Measurements from ENCODE around the gene ADAMTS20. TPM values are rescaled to one million over a fixed set of nuclear protein-coding genes. Genes with fewer than 3 reads are reported as not detected.

ADAMTS20 gene
- polyA plus RNA-seq, 4 donors, result 0.78 to 1.00 (median 0.87) TPM

GRCh38 chr12:43501703-43502102 lies 50.3 kb downstream of the ADAMTS20 start:
- no peak for DNase-seq (ENCODE audit: low read depth in 4 of 4, low spot score in 3 of 4)

GRCh38 chr12:43493261-43493797 lies 58.7 kb downstream of the ADAMTS20 start:
- no peak for DNase-seq (ENCODE audit: low read depth in 4 of 4, low spot score in 3 of 4)

DNA sequence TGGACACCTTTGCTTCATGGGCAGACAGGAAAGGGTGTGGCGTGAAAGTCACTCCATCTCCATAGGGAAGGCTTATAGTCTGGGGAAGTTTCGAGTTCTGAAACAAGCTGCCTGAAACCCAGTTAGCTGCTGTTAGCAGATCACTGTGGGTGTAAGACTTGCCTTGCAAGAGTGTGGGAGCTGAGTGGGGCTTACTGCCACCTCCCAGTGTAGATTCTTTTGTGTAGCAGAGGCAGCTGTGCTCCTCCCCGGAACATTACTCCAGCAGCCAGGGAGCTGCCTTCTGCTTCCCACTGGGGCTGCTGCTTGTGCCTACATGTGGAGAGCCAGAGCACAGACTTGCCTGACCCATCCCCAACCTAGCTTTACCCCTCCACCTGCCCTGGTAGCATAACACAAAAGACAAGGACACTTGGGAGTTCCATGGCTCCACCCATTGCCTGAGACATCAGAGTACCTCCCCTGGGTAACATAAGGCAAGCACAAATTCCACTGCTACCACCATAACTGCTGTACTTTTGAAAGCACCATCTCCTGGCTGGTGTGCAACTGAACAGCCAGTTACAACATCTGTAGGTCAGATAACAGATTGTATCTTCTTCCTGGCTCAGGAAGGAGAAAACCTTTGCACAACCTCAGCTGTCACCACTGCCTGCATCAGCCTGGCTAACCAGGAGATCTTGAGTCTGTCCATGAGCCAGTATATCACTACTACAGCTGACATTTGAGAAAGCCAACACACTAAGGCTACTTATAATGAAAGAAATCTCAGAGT lies 69.5 kb downstream of the ADAMTS20 start:
- no peak for DNase-seq (ENCODE audit: low read depth in 4 of 4, low spot score in 3 of 4)

DNA sequence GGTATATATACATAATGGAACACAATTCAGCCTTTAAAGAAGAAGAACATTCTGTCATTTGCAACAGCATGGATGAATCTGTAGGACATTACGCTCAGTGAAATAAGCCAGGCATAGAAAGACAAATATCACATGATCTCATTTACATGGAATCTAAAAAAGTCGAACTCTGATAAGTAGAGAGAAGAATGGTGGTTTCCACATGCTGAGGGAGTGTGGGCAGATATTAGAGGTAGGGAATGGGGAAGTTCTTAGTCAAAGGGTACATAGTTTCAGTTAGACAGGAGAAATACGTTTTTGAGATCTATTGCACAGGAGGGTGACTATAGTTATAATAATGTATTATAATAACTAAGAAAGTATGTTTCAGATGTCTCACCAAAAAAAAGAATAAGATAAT lies 71.4 kb downstream of the ADAMTS20 start:
- DNase-seq (ENCODE audit: low read depth in 4 of 4, low spot score in 3 of 4), result no peak

DNA sequence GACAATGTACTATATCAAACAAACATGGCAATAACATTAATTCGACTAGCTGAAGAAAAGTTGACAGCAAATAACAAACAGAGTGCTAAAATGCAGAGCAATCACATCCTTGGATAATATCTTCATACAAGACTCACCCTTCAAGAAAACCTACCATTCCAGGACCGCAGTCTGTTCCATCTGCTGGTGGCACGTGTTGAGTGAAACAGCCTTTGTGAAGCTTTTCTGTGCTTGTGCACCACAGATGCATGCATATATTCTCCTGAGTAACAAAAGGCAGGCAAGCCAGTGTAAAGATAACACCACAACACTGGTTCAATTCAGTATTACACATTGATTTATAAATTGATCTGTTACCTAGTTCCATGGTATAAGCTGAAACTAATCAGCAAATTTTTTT lies 89.3 kb downstream of the ADAMTS20 start:
- no peak for DNase-seq (ENCODE audit: low read depth in 4 of 4, low spot score in 3 of 4)

GRCh38 chr12:43462080-43462479 lies 89.9 kb downstream of the ADAMTS20 start:
- no peak for DNase-seq (ENCODE audit: low read depth in 4 of 4, low spot score in 3 of 4)

DNA sequence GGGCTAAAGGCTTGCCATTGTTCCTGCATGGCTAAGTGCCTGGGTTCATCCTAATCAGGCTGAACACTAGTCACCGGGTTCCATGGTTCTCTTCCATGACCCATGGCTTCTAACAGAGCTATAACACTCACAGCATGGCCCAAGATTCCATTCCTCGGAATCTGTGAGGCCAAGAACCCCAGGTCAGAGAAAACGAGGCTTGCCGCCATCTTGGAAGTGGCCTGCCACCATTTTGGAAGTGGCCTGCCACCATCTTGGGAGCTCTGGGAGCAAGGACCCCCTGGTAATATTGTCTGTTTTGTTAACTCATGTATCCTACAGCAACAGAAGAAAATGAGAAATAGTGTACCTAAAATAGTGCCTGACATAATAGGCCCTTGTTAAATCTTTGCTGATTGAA lies 92.7 kb downstream of the ADAMTS20 start:
- DNase-seq (ENCODE audit: low read depth in 4 of 4, low spot score in 3 of 4), result no peak

DNA sequence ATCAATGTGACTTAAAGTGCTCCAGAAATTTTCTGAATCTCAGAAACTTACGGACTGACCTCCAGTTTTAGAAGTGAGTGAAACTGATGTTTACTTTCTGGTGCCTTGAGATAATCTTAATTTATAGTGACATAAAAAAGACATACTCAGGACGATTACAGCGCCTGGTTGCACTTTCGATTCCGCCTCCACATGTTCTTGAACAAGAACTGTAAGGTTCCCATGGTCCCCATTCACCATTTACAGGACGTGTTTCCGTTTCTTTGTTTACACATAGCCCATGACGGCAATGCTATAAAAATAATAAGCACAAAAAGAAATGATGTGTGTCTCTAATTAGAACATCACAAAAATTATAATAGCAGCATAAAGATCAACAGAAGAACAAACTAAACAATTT lies 98.2 kb downstream of the ADAMTS20 start:
- no peak for DNase-seq (ENCODE audit: low read depth in 4 of 4, low spot score in 3 of 4)

DNA sequence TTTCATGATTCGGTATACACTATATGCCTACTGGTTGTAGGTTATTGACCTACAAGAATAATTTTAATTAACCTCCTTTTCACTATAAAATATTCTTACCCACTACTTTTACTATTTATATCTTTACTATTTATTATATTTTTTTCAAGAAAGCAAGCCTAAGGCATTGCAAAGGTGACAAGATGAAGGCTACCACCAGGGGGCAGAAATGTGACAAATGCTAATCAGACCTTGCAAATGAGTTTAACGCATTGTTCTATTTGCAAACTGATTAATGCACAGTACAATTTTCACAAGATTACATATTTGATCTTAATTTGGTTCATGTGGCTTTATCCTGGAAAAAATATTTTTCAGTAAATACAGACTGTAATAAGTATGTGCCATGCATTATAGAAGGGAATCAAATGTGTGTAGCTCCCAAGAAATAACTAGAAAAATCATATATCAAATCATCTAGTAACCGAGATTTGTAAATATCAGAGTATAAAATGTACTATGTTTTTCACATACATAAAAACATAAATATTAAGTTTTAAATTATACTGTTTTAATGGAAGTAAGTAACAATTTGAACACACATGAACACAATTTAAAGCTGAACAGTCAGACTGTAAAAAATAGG lies 107.0 kb downstream of the ADAMTS20 start:
- peak; percentile 5 to 26 (median 10) for DNase-seq (ENCODE audit: low read depth in 4 of 4, low spot score in 3 of 4)

DNA sequence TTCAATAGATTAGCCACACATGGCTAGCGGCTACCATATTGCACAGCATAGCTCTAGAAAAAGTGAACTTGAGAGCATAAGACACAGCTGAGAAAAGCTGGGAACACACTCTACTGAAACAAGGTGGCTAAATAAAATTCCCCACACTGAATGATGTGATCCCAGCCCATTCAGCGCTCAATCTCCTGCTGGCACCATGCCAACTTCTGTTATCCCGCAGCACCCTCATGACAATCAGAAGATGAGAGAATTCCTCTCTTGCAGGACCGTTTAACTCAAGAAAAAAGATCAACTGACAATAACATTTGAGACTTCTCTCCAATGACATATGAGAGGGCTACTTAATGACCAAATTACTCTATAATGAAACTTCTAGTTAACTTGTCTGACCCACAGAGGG lies 115.4 kb downstream of the ADAMTS20 start:
- no peak for DNase-seq (ENCODE audit: low read depth in 4 of 4, low spot score in 3 of 4)

- DNase-seq (ENCODE audit: low read depth in 4 of 4, low spot score in 3 of 4), result no peak
These were observed 117.4 kb downstream of the ADAMTS20 start for GRCh38 chr12:43434614-43435013.

DNA sequence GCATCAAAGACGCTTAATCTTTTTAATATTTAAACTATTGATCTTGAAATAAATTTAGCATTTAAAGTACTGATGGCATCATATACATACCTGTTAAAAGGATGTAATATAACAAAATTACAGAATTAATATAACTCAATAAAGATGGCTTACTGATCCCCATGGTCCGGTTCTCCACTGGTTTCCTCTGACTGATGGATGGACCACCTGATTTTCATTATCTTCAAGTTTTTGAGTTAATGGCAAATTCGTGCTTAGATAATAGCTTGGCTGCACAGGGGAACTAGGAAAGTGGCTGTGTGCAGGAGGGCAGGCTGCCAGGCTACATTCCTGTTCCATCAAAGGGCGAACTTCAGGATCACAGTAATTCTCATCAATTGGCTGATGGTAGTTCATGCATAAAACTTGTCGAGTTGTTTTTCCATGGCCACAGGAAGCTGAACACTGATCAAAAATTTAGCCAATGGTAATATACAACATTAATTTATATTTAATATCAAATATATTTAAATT lies 123.9 kb downstream of the ADAMTS20 start:
- DNase-seq (ENCODE audit: low read depth in 4 of 4, low spot score in 3 of 4), result no peak

DNA sequence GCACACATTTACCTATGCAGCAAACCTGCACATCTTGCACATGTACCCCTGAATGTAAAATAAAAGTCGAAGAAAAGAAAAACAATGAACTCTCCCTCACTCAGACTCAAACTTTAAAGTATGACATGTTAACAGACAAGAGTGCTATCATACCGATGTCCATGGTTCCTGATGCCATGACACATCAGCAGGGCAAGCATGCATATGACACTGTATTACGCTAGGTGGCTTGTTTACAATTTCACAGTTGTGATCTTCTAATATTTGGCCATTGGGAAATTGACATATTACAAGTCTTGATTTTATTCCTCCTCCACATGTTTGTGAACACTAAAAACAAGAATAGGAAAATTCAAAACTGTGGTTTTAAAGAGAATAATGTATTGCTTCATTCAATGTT lies 126.6 kb downstream of the ADAMTS20 start:
- DNase-seq (ENCODE audit: low read depth in 4 of 4, low spot score in 3 of 4), result no peak

DNA sequence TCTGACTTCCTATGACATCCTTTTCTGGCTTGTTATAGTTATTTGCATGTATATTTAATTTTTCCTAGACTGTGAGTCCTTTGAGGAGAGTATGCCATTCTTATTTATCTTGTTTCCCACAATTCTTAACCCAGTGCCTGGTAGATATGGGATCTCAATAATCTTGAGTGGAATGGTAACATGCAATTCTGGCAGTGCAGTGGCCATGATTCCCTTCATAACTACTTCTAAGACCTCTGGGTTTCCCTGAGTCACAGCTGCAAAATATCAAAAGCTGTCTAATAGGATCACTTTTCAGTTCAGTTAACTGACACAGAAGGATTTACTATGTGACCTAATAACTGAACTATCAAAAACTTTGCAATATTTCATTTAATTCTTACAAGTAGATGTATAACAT lies 135.0 kb downstream of the ADAMTS20 start:
- DNase-seq (ENCODE audit: low read depth in 4 of 4, low spot score in 3 of 4), result no peak

DNA sequence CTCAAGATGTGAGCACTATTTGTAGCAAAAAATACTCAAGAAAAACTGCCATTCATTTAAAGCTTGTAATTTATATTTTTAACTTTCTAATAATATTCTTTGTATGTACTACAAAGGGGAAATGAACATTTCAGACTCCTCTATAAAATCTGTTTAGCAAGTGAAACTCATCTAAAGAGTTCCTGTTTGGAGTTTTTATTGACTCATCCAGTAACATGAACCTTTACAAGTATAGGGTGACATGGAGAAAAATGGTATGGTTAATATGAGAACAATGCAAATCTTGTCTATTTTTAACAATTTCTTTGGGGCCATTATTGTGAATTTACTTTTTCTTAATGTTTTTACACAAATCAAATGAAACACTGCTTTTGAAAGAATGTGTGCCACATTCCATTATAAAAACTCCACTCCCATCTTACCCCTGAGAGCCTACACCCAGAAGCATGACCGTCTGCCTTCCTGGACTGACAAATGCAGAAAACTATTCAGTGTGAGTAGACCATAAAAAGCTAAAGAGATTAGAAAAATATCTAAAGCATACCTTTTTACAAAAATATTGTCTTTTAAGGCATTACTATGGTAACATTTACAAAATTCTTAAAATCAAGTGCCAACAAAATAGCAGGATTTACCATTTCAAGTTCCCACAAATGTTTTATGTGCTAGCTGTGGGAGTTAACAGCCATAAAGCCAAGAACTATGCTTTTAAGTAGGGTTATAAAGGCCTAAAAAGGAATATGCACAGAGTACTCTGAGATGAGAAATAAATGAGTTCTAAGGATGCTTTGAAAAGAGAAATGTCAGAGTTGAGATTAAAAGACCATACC lies 144.0 kb downstream of the ADAMTS20 start:
- peak in 1 of 4 donors; percentile 5 for DNase-seq (ENCODE audit: low read depth in 4 of 4, low spot score in 3 of 4)

DNA sequence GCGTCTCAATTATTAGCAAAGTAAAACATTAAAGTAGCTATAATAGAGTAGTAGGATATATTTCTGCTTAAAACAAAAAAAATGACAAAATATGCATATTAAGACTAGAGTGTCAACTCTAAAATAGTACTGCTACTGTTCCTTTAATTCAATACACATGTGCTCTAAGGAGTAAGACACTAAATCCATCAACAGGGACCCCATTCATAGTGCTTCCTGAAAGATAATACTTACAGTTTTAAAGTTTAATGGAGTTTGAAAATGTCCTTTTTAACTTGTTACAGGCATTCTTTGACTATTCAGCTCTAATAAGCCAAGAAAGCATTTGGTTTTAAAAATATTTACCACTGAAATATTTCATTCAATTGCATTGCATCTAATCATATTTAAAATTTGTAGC lies 145.2 kb downstream of the ADAMTS20 start:
- DNase-seq (ENCODE audit: low read depth in 4 of 4, low spot score in 3 of 4), result peak in 1 of 4 donors; percentile 5

DNA sequence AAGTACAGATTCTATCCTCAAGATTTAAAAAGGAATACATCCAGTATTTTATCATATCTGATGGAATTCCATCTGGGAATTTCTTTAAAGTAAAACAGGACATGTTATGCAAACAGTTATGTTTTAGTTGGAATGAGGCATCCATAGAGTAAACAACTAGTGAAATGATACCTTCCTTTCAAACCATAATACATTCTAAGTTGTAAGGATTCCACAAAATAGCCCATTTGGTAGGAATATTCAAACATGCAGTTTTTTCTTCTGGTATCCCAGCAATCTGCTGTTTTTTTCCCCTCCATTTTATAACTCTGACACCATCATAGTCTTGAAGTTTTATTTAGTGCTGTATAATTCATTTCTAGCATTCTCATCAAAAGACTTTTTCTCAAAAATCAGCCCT lies 149.6 kb downstream of the ADAMTS20 start:
- no peak for DNase-seq (ENCODE audit: low read depth in 4 of 4, low spot score in 3 of 4)

- no peak for DNase-seq (ENCODE audit: low read depth in 4 of 4, low spot score in 3 of 4)
These were observed 150.9 kb downstream of the ADAMTS20 start for GRCh38 chr12:43401096-43401495.

- DNase-seq (ENCODE audit: low read depth in 4 of 4, low spot score in 3 of 4), result no peak
These were observed 155.3 kb downstream of the ADAMTS20 start for GRCh38 chr12:43396671-43397070.

DNA sequence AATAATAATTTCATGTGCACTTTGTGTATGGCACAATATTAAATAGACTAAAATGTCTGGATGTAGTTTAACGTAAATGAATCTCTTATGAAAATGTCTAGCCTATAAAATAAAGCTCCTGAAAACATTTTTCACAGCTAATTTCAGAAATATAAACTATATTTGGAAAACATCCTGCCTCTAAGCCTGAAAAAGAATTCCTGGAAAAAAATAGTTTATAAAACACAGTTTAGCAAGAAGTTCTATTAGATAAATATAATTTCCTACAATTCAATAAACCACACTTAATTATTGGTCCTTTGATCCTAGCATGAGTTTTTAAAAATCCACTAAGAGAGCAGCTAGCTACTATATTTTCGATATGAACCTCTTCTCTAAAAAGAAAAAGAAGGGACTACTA lies 159.9 kb downstream of the ADAMTS20 start:
- DNase-seq (ENCODE audit: low read depth in 4 of 4, low spot score in 3 of 4), result no peak

GRCh38 chr12:43381879-43382278 lies 170.1 kb downstream of the ADAMTS20 start:
- DNase-seq (ENCODE audit: low read depth in 4 of 4, low spot score in 3 of 4), result no peak

Measured in right renal pelvis (tissue), 4 donors.